ENCODE results near the gene ZNF346.
"Not testable (repeated sequence)": the region's sequence is repeated elsewhere in the genome, so short reads cannot be mapped to it uniquely, and the experiment has no call there.

Gene ZNF346

DNA sequence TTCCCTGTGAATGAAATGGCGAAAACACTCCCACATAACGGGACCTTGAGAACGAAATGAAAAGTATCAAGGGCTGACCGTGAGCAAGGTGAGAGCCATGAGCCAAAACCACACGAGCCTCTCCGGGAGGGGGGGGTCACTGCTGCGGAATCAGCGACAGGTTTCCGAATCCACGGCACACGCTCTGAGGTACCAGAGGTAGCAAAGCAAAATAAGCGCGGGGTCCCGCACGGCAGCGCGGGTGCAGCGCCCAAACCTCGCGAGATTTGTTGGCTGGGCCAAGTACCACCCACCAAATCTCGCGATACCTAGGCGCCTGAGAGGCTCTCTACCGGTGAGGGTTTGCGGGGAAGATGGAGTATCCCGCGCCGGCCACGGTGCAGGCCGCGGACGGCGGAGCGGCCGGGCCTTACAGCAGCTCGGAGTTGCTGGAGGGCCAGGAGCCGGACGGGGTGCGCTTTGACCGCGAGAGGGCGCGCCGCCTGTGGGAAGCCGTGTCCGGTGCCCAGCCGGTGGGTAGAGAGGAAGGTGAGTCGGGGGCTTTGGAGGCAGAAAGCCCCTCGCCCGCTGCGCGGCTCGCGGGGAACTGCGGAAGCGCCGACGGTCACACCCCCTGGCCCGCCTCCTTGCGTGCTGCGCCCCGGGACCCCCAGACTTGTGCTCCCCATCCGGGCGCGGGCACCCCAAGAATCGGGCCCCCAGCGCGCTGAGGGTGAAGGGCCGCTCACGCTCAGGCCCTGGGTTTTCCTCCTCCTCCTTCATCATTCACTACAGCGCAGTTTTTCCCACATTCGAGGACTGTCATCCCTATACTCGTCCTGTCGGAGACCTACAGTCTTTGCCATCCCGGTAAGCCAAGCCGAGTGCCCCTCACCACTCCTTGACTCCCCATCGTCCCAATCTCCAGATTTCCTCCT is at the start of gene ZNF346:
Gene ZNF346, plus strand, starts transcription at position 311 of the 917 bp plus-strand sequence. Its CDS starts 43 bp downstream, at position 354.
- peak; percentile 88 for DNase-seq

- no peak for DNase-seq
Measured at GRCh38 chr5:176979669-176980068, 42.8 kb upstream of the ZNF346 start.

GRCh38 chr5:176980818-176981217 is 41.7 kb upstream of the ZNF346 start:
- DNase-seq, result no peak

DNA sequence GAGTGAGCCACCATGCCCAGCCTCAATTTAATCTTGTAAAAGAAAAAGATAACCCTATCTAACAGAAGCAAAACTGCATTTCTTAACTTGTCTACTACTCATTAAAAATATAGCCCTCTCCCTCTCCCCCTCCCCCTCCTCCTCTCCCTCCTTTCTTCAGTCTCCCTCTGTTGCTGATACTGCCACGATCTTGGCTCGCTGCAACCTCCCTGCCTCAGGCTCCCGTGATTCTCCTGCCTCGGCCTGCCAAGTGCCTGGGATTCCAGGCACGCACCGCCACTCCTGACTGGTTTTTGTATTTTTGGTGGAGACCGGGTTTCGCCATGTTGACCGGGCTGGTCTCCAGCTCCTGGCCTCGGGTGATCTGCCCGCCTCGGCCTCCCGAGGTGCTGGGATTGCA is 39.4 kb upstream of the ZNF346 start:
- not testable (repeated sequence) for DNase-seq

DNA sequence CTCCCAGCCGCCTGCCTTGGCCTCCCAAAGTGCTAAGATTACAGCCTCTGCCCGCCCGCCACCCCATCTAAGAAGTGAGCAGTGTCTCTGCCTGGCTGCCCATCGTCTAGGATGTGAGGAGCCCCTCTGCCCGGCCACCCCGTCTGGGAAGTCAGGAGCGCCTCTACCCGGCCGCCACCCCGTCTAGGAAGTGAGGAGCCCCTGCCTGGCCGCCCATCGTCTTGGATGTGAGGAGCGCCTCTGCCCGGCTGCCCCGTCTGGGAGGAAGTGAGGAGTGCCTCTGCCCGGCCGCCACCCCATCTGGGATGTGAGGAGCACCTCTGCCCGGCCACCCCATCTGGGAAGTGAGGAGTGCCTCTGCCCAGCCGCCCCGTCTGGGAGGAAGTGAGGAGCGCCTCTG is 38.9 kb upstream of the ZNF346 start:
- not testable (repeated sequence) for DNase-seq

DNA sequence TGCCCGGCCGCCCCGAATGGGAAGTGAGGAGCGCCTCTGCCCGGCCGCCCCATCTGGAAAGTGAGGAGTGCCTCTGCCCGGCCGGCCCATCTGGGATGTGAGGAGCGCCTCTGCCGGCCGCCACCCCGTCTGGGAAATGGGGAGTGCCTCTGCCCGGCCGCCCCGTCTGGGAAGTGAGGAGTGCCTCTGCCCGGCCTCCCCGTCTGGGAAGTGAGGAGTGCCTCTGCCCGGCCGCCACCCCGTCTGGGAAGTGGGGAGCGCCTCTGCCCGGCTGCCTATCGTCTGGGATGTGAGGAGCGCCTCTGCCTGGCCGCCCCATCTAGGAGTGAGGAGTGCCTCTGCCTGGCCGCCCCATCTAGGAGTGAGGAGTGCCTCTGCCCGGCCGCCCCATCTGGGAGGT is 38.3 kb upstream of the ZNF346 start:
- DNase-seq, result not testable (repeated sequence)

GRCh38 chr5:176985516-176985915 is 37.0 kb upstream of the ZNF346 start:
- DNase-seq, result no peak

GRCh38 chr5:176986280-176986679 is 36.2 kb upstream of the ZNF346 start:
- DNase-seq, result no peak

GRCh38 chr5:176987583-176987982 is 34.9 kb upstream of the ZNF346 start:
- DNase-seq, result no peak

DNA sequence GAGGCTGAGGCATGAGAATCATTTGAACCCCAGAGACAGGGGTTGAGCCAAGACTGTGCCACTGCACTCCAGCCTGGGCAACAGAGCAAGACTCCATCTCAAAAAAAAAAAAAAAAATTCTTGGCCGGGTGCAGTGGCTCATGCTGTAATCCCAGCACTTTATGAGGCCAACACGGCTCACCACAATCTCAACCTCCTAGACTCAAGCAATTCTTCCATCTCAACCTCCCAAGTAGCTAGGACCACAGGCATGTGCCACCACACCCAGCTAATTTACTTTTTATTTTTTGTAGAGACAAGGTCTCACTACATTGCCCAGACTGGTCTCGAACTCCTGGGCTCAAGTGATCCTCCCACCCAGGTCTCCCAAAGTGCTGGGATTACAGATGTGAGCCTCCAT is 29.4 kb upstream of the ZNF346 start:
- DNase-seq, result not testable (repeated sequence)

- DNase-seq, result no peak
Measured at GRCh38 chr5:176994460-176995121, 27.9 kb upstream of the ZNF346 start.

GRCh38 chr5:176995122-176995490 is 27.4 kb upstream of the ZNF346 start:
- no peak for DNase-seq

- DNase-seq, result no peak
Measured at GRCh38 chr5:176995896-176996767, 26.4 kb upstream of the ZNF346 start.

DNA sequence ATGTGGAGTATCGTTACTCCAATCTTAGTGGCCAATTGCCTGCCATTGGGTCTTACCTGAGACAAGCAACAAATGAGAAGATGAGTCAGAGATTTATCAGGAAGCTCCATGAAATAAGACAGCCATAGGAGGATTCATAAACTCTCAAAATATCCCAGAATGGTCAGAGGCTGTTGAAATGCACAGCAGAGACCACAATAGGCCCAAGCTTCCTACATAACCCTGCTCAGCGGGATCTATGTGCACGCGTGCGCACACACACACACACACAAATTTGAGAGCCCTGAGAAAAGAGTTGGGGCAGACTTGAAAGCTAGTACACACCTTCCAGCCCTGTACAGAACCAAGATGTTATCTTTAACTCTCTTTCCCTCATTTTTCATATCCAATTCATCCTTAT is 25.7 kb upstream of the ZNF346 start:
- no peak for DNase-seq

DNA sequence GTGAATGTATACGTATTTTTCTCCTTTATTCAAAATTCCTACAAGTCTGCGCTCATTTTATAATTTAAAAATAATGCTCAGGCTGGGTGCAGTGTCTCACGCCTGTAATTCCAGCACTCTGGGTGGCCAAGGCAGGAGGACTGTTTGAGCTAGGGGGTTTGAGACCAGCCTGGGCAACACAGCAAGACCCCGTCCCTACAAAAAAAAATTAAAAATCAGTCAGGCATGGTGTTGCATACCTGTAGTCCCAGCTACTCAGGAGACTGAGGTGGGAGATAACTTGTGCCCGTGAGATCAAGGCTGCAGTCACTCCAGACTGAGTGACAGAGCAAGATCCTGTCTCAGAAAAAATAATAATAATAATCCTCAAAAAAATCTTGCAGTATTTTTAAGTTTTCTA is 23.7 kb upstream of the ZNF346 start:
- DNase-seq, result no peak

GRCh38 chr5:176999526-176999925 is 23.0 kb upstream of the ZNF346 start:
- DNase-seq, result not testable (repeated sequence)

DNA sequence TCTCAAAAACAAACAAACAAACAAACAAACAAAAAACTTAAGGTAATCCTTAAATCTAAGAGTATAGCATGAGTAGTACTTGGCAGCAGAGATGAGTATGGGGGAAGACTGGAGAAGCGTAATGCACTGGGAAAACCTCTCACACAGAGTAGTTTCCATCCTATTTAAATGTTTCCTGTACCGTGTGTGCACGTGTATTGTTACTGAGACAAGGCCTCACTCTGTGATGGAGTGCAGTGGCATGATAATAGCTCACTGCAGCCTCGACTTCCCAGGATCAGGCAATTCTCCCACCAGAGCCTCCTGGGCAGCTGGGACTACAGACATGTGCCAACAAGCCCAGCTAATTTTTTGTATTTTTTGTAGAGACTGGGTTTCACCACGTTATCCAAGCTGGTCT is 18.8 kb upstream of the ZNF346 start:
- DNase-seq, result no peak

- no peak for DNase-seq
Measured at GRCh38 chr5:177004961-177005360, 17.5 kb upstream of the ZNF346 start.

DNA sequence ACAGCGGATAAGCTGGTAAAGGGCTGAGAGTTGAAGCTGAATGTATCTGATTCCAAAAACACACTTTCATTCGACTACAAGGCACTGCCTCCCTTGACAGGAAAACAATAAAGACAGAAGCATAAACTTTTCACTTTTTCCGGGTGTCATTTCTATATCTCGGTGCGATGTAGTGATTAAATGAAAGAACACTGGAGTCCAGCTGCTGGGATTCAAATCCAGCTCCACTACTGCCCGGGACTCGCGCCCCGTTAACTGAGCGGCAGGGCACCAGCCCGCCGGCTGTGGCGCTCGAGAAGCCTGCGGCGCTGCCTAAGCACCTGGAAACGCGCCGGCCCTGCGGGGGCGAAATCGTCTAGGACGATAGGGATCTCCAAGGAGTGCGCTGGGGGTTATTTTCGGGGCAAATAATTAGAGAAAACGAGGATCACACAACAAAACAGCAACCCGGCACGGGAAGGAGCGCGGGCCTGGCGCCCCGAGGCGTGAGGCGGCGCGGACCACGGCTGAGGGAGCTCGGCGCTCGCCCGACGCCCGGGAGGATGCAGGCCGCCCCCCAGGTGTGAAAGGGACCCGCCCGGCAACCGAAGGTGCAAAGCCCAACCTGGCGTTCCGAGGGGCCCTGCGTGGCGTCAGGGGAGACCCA is 16.8 kb upstream of the ZNF346 start:
- peak; percentile 22 for DNase-seq

GRCh38 chr5:177006265-177006972 is 16.1 kb upstream of the ZNF346 start, which contains the start of gene UIMC1:
Gene UIMC1, minus strand, starts transcription at chr5:177006779. Its CDS starts 24,164 bp downstream, at chr5:176982615.
- peak; percentile 91 for DNase-seq

DNA sequence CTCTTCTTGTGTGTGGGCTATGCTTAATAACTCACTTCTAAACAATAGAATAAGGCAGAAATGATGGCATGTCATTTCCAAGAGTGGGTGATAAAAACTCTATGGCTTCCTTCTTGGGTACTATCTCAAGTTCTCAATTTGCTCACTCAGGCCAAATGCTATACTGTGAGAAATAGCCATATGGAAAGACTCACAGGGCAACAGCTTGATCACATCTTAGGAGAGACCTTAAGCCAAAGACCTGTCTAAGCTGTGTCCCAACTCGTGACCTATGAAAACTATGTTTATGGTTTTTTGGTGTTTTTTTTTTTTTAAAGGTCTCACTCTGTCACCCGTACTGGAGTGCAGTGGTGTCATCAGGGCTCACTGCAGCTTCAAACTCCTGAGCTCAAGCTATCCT is 13.8 kb upstream of the ZNF346 start:
- no peak for DNase-seq

- no peak for DNase-seq
Measured at GRCh38 chr5:177010153-177010552, 12.3 kb upstream of the ZNF346 start.

Measured in NCI-H2029 (cell line).